Measurements from ENCODE around the gene ITM2B. TPM values are rescaled to one million over a fixed set of nuclear protein-coding genes. Genes with fewer than 3 reads are reported as not detected.

The ITM2B gene
- total RNA-seq, 2 donors from 2014 or later: 436 to 638 TPM

- H3K4me3 ChIP-seq: no peak overlapping the region
- H3K9me3 ChIP-seq: no peaks in the 10 kb centered on the region
- no peaks in the 10 kb centered on the region for H3K27me3 ChIP-seq (replicated peaks; ENCODE audit: insufficient read depth)
- DNase-seq (ENCODE audit: low spot score): no peak
- TF ChIP-seq, protein P1, sequence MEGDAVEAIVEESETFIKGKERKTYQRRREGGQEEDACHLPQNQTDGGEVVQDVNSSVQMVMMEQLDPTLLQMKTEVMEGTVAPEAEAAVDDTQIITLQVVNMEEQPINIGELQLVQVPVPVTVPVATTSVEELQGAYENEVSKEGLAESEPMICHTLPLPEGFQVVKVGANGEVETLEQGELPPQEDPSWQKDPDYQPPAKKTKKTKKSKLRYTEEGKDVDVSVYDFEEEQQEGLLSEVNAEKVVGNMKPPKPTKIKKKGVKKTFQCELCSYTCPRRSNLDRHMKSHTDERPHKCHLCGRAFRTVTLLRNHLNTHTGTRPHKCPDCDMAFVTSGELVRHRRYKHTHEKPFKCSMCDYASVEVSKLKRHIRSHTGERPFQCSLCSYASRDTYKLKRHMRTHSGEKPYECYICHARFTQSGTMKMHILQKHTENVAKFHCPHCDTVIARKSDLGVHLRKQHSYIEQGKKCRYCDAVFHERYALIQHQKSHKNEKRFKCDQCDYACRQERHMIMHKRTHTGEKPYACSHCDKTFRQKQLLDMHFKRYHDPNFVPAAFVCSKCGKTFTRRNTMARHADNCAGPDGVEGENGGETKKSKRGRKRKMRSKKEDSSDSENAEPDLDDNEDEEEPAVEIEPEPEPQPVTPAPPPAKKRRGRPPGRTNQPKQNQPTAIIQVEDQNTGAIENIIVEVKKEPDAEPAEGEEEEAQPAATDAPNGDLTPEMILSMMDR (IDR thresholded peaks at IDR 0.05): no peak
- H3K36me3 ChIP-seq: no peaks in the 10 kb centered on the region
- ATAC-seq (ENCODE audit: insufficient number of reproducible peaks, low FRiP score, low read depth): no peak
- H3K27ac ChIP-seq: no peak overlapping the region
- H3K4me1 ChIP-seq (ENCODE audit: control insufficient read depth in 1 of 2, low read depth in 2 of 2): peaks cover 0 to 9% of the 10 kb centered on the region in 2 donors
These were observed 83.1 kb downstream of the ITM2B start for GRCh38 chr13:48315969-48316650.

DNA sequence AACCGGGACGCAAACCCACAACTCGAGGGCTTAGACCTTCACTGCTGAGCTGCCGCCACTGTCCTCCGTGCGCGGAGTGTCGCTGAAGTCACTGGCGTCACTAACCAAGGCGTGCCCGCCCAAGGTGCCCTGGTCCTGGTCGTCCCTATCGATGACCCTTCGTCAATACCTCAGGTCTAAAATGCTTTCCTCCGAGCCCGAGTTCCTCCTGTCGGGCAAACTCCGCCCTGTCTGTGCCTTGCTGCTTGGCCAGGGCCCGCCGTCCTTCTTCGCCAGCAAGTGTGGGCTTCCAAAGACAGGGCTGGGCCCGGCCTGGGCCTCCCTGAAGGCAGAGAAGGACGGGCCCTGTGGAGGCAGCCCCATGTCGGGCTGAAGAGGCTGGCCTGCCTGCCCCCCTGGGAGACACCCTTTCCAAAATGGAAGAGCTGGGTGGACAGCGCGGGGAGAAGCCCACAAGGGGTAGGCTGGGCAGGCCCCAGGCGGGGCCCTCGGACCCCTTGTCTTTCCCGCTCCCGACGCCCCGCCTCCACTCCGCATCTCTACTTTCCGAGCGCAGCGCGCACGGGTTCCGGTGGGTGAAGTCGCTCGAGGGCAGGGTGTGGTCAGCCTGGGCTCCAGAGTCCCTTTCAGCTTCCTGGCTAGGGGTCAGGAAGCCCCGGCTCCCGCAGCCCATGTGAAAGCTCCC is 84.0 kb downstream of the ITM2B start:
- Histone ChIP-seq H3K27ac (no peak overlapping the region), H3K4me1 (ENCODE audit: control insufficient read depth in 1 of 2, low read depth in 2 of 2) (peaks cover 0 to 9% of the 10 kb centered on the region in 2 donors), H3K27me3 (replicated peaks; ENCODE audit: insufficient read depth) (no peaks in the 10 kb centered on the region), H3K36me3 (no peaks in the 10 kb centered on the region), H3K9me3 (peaks cover under 1% of the 10 kb centered on the region), H3K4me3 (no peak overlapping the region)
- DNase-seq (ENCODE audit: low spot score) (no peak), ATAC-seq (ENCODE audit: insufficient number of reproducible peaks, low FRiP score, low read depth) (no peak)
- TF ChIP-seq, protein P1 (IDR thresholded peaks at IDR 0.05): no peak

DNA sequence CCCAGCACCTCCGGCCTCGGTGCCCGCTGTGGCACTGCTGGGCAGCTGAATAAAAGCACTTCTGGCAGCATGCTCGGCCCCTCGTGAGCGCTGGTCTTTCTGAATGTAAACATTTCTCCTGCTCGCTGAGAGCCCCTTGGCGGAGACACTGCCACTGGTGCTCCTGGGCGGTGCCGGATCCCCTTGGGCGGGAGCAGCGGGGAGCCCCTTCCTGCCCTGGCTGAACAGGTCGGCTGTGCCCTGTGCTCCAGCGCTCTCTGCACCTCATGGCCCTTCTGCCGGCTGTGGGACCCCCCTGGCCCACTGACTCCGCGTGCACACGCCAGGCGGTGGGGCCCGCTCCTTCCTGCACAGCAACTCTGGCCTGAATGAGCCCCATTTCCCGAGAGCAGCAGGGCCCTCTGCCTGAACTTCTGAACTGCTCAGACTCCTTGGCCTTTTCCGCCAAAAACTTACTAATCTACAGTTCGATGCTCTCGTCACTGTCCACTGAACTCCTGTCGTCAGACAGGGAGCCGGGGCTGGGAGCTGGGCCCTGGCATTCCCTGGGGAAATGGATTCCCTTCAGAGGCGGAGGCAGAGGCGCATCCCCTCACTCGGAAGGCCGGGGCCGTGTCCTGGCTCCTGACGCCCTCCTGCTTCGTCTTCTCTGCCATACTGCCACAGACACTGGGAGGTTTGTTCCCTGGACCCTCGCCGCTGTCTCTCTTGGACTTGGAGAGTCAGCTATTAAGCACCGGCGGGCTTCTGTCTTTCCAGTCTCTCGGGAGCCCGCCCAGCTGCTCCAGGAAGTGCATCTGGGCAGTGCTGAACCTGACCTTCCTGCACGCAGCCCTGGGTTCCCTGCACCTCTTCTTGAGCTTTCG is 84.7 kb downstream of the ITM2B start:
- Histone ChIP-seq H3K27me3 (replicated peaks; ENCODE audit: insufficient read depth) (no peaks in the 10 kb centered on the region), H3K36me3 (no peaks in the 10 kb centered on the region), H3K4me3 (peak overlapping the region; percentile 66), H3K4me1 (ENCODE audit: control insufficient read depth in 1 of 2, low read depth in 2 of 2) (peaks cover 0 to 9% of the 10 kb centered on the region in 2 donors), H3K9me3 (peaks cover 6% of the 10 kb centered on the region), H3K27ac (no peak overlapping the region)
- TF ChIP-seq, protein P1 (IDR thresholded peaks at IDR 0.05): no peak
- DNase-seq (ENCODE audit: low spot score) (no peak), ATAC-seq (ENCODE audit: insufficient number of reproducible peaks, low FRiP score, low read depth) (no peak)

DNA sequence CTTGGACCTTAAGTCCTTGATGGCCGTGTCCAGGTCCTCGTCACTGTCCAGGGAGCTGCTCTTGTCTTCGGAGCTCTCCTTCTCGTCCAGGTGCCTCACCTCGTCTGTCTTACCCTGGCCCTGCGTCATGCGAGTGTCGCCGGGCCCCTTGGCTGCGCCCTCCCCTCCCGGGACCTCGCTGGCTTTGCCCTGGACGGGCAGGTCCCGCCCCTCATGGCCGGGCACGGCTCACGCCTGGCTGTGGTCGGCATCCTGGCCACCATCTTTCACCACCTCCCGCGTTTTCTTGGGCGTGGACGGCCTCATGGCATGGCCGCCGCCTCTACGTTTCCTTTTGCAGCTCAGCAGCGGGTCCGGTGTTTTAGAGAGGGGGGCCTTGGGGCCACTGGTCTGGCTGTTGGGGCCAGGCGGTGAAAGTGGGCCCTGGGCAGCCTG is 85.4 kb downstream of the ITM2B start:
- Histone ChIP-seq H3K27ac (no peak overlapping the region), H3K4me1 (ENCODE audit: control insufficient read depth in 1 of 2, low read depth in 2 of 2) (peaks cover 0 to 9% of the 10 kb centered on the region in 2 donors), H3K9me3 (peaks cover 6% of the 10 kb centered on the region), H3K36me3 (no peaks in the 10 kb centered on the region), H3K4me3 (peak overlapping the region; percentile 66), H3K27me3 (replicated peaks; ENCODE audit: insufficient read depth) (no peaks in the 10 kb centered on the region)
- ATAC-seq (ENCODE audit: insufficient number of reproducible peaks, low FRiP score, low read depth): no peak
- TF ChIP-seq, protein P1 (IDR thresholded peaks at IDR 0.05): no peak
- DNase-seq (ENCODE audit: low spot score): no peak
